ENCODE measurements around the gene BARHL1. TPM values are rescaled to one million over a fixed set of nuclear protein-coding genes. Genes with fewer than 3 reads are reported as not detected.

Gene BARHL1
- total RNA-seq, 2 donors from 2014 or later, result not detected

DNA sequence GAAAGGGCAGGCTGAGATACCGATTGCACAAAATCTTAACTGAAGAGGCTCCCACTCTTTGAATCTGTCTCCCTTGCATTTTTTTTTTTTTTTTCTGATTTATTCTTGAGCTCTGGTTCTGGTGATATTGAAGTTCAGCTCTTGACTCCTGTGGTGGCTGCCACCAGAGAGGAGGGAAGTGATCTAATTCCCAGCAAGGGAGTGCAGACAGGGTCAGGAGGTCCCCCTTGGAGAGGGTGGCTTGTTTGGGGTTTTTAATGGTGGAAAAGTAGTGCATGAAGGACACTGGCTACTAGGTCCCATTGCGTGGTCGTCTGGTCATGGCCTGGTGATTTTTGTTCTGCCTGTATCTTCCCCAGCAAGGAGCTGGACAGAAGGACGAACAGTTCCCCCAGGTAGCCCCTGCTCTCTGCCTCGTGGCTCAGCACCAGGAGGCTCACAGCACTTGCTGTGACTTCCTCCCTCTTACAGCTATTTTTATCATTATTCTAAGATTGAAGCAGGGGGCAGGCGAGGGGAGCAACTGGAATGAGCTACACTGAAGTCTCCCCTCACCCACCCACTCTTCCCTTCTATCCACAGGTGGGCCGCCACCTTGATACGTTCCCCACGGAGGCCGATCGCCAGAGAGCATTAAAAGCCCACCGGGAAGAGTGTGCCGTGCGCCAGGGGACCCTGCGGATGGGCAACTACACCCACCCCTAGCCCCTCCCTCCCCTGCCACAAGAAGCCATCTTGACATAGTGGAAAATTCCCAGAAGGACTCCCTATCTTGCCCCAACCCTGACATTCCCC, 10.4 kb upstream of the BARHL1 start:
- Mint-ChIP-seq H3K36me3 (ENCODE audit: low read depth) (no peaks in the 10 kb centered on the region), H3K4me1 (no peaks in the 10 kb centered on the region), H3K9me3 (no peaks in the 10 kb centered on the region), H3K27me3 (peaks cover 37% of the 10 kb centered on the region), H3K27ac (no peak overlapping the region), H3K4me3 (no peak overlapping the region)
- no peak for ATAC-seq (replicated peaks)

DNA sequence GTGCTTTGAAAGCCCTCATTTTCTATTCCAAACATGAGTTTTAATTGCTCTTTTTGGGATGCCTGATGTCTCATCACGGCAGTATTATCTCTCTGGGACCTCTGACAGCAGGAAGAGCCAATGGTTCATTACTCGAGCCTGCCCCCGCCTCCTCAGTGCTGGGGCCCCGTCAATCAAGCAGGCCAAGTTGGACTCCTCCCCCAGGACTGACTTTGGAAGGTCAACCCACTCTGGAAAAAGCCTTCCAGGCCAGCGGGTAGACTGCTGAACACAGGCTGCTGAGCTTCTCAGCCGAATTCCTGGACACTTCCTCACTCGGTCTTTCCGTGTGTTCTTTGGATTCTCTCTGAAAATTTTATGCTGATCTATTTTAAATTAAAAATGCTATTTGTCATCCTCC, 9.5 kb upstream of the BARHL1 start:
- Mint-ChIP-seq H3K4me1 (no peaks in the 10 kb centered on the region), H3K9me3 (no peaks in the 10 kb centered on the region), H3K27ac (no peak overlapping the region), H3K36me3 (ENCODE audit: low read depth) (no peaks in the 10 kb centered on the region), H3K4me3 (no peak overlapping the region), H3K27me3 (peaks cover 39% of the 10 kb centered on the region)
- no peak for ATAC-seq (replicated peaks)

GRCh38 chr9:132575005-132575609, 7.3 kb upstream of the BARHL1 start:
- H3K4me1 Mint-ChIP-seq, result no peaks in the 10 kb centered on the region
- H3K9me3 Mint-ChIP-seq, result no peaks in the 10 kb centered on the region
- ATAC-seq (replicated peaks), result peak; percentile 69
- H3K36me3 Mint-ChIP-seq (ENCODE audit: low read depth), result no peaks in the 10 kb centered on the region
- peaks cover 46% of the 10 kb centered on the region for H3K27me3 Mint-ChIP-seq
- H3K4me3 Mint-ChIP-seq, result no peak overlapping the region
- H3K27ac Mint-ChIP-seq, result no peak overlapping the region

- H3K9me3 Mint-ChIP-seq, result no peaks in the 10 kb centered on the region
- H3K4me3 Mint-ChIP-seq, result no peak overlapping the region
- ATAC-seq (replicated peaks), result no peak
- peaks cover 46% of the 10 kb centered on the region for H3K27me3 Mint-ChIP-seq
- H3K27ac Mint-ChIP-seq, result no peak overlapping the region
- H3K36me3 Mint-ChIP-seq (ENCODE audit: low read depth), result no peaks in the 10 kb centered on the region
- H3K4me1 Mint-ChIP-seq, result no peaks in the 10 kb centered on the region
These were observed 6.6 kb upstream of the BARHL1 start for GRCh38 chr9:132575811-132576210.

DNA sequence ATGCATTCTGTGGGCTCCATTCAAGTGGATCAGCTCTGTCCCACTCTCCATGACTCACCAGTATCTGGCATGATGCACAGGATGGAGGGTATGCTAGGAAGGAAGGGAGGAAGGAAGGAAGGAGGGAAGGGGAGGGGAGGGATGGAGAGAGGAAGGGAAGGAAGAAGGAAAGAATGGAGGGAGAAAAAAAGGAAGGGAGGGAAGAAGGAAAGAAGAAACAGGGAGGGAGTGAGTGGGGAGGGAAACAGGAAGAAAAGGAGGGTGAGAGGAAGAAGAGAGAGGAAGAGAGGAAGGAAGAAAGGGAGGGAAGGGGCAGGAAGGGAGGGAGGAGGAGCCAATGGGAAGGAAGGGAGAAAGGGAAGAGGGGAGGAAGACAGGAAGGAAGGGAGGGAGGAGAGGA, 5.3 kb upstream of the BARHL1 start:
- ATAC-seq (replicated peaks), result no peak
- Mint-ChIP-seq H3K27ac (no peak overlapping the region), H3K9me3 (no peaks in the 10 kb centered on the region), H3K4me1 (no peaks in the 10 kb centered on the region), H3K36me3 (ENCODE audit: low read depth) (peaks cover 6% of the 10 kb centered on the region), H3K27me3 (peaks cover 45% of the 10 kb centered on the region), H3K4me3 (no peak overlapping the region)

- Mint-ChIP-seq H3K9me3 (no peaks in the 10 kb centered on the region), H3K4me1 (no peaks in the 10 kb centered on the region), H3K36me3 (ENCODE audit: low read depth) (peaks cover 6% of the 10 kb centered on the region), H3K4me3 (no peak overlapping the region), H3K27ac (no peak overlapping the region), H3K27me3 (peaks cover 47% of the 10 kb centered on the region)
- no peak for ATAC-seq (replicated peaks)
These were observed 4.0 kb upstream of the BARHL1 start for GRCh38 chr9:132578367-132578932.

- Mint-ChIP-seq H3K4me3 (no peak overlapping the region), H3K27me3 (peaks cover 47% of the 10 kb centered on the region), H3K4me1 (no peaks in the 10 kb centered on the region), H3K9me3 (no peaks in the 10 kb centered on the region), H3K27ac (no peak overlapping the region), H3K36me3 (ENCODE audit: low read depth) (peaks cover 6% of the 10 kb centered on the region)
- no peak for ATAC-seq (replicated peaks)
These were observed 3.0 kb upstream of the BARHL1 start for GRCh38 chr9:132579427-132579798.

- H3K27ac Mint-ChIP-seq, result no peak overlapping the region
- no peak for ATAC-seq (replicated peaks)
- H3K4me3 Mint-ChIP-seq, result no peak overlapping the region
- H3K9me3 Mint-ChIP-seq, result no peaks in the 10 kb centered on the region
- no peaks in the 10 kb centered on the region for H3K4me1 Mint-ChIP-seq
- H3K36me3 Mint-ChIP-seq (ENCODE audit: low read depth), result peaks cover 6% of the 10 kb centered on the region
- peaks cover 37% of the 10 kb centered on the region for H3K27me3 Mint-ChIP-seq
These were observed 579 bp downstream of the BARHL1 start for GRCh38 chr9:132582786-132583583.

- Mint-ChIP-seq H3K9me3 (no peaks in the 10 kb centered on the region), H3K27me3 (peaks cover 39% of the 10 kb centered on the region), H3K4me3 (no peak overlapping the region), H3K4me1 (no peaks in the 10 kb centered on the region), H3K36me3 (ENCODE audit: low read depth) (peaks cover 6% of the 10 kb centered on the region), H3K27ac (no peak overlapping the region)
- ATAC-seq (replicated peaks), result no peak
These were observed 1.3 kb downstream of the BARHL1 start for GRCh38 chr9:132583584-132584304.

GRCh38 chr9:132584601-132585560, 2.5 kb downstream of the BARHL1 start:
- Mint-ChIP-seq H3K27ac (no peak overlapping the region), H3K4me3 (no peak overlapping the region), H3K27me3 (peaks cover 33% of the 10 kb centered on the region), H3K9me3 (no peaks in the 10 kb centered on the region), H3K36me3 (ENCODE audit: low read depth) (peaks cover 6% of the 10 kb centered on the region), H3K4me1 (no peaks in the 10 kb centered on the region)
- ATAC-seq (replicated peaks), result no peak

- H3K27me3 Mint-ChIP-seq, result peaks cover 33% of the 10 kb centered on the region
- no peak overlapping the region for H3K4me3 Mint-ChIP-seq
- peaks cover 6% of the 10 kb centered on the region for H3K36me3 Mint-ChIP-seq (ENCODE audit: low read depth)
- H3K9me3 Mint-ChIP-seq, result no peaks in the 10 kb centered on the region
- no peak for ATAC-seq (replicated peaks)
- H3K27ac Mint-ChIP-seq, result no peak overlapping the region
- H3K4me1 Mint-ChIP-seq, result no peaks in the 10 kb centered on the region
These were observed 3.8 kb downstream of the BARHL1 start for GRCh38 chr9:132585954-132586829.

DNA sequence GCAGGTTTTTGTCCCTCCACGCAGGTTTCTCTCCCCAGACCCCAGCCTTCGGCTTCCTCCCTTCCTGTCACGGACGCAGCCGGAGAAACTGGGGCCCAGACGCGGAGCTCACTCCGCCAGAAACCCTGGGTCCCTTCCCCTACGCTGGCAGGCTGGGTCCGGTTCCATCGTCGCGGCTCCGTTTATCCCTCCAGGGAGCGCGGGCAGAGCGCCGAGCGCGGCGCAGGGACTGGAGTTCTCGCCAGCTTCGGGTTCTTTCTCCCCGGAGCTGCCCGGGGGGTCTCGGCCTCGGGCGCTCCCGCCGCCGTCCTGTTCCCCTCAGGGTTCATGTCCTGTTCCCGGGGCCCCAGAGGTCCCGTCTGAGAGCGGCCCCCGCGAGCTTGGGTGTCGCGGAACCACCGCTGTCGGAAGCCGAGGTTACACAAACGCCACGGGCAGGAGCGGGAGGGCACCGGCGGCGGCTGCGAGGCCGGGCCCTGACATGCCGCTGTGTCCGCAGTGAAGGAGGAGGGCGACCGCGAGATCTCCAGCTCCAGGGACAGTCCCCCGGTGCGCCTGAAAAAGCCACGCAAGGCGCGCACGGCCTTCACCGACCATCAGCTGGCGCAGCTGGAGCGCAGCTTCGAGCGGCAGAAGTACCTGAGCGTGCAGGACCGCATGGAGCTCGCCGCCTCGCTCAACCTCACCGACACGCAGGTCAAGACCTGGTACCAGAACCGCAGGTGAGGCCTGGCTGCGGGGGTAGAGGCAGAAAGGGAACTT, 4.6 kb downstream of the BARHL1 start:
- H3K4me1 Mint-ChIP-seq, result no peaks in the 10 kb centered on the region
- peaks cover 37% of the 10 kb centered on the region for H3K27me3 Mint-ChIP-seq
- H3K27ac Mint-ChIP-seq, result no peak overlapping the region
- no peaks in the 10 kb centered on the region for H3K9me3 Mint-ChIP-seq
- H3K36me3 Mint-ChIP-seq (ENCODE audit: low read depth), result peaks cover 2% of the 10 kb centered on the region
- H3K4me3 Mint-ChIP-seq, result no peak overlapping the region
- no peak for ATAC-seq (replicated peaks)
